HG03469 (cell line): ENCODE results near the gene CITED4.

Experiments
- ATAC-seq: cut with Tn5 transposase; IDR thresholded peaks from one replicate; pipeline ENCODE4 v1.9.1; 2021; ENCODE audit warnings: mild to moderate bottlenecking, moderate library complexity, moderate number of reproducible peaks; ENCODE audit not compliant: unreplicated experiment

Gene CITED4

GRCh38 chr1:40887012-40887378, 24.8 kb upstream of the CITED4 start:
- ATAC-seq: no peak

- no peak for ATAC-seq
These were observed 24.3 kb upstream of the CITED4 start for GRCh38 chr1:40886318-40887011.

GRCh38 chr1:40884055-40884795, 22.1 kb upstream of the CITED4 start:
- ATAC-seq: no peak

DNA sequence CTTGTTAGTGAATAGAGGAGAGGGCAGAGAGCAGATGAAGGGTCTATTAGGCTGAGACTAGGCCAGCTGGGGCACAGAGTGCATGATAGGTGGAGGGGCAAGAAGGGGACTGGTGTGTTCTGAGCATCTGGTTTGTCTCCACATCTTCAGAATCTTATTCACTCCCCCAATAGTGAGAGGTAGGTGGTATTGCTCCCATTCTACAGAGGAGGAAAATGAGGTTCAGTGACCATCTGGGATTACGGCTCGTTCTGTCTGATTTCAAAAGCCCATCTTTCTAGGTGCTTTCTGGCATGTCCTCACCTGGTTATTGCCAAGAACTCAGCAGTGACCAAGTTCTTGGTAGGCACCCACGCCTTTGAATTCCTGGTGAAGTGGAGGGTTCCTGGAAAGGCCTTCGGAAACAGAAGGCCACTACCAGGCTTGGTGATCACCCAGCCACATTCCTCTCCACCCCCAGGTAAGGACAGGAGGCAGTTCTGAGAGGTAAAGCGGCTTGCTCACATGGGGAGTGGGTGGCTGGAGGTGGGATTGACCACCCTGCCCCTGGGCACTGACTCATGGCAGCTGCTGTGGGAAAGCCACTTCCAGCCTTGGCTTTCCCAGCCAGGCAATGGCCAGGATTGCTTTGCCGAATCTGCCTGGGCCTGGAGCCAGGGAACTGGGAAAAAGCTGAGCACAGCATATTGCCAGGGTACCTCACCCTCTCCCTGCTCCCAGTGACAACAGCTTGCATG, 18.8 kb upstream of the CITED4 start:
- no peak for ATAC-seq

- ATAC-seq: no peak
These were observed 17.5 kb upstream of the CITED4 start for GRCh38 chr1:40879482-40880175.

DNA sequence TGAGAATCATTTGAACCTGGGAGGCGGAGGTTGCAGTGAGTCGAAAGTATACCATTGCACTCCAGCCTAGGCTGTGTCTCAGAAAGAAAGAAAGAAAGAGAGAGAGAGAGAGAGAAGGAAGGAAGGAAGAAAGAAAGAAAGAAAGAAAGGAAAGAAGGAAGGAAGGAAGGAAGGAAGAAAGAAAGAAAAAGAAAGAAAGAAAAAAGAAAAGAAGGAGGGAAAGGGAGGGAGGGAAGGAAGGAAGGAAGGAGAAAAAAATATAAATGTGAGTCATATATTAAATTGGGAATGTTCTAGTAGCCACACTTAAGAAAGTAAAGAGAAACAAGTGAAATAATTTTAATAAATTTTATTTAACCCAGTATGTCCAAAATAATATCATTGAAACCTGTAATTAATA, 16.7 kb upstream of the CITED4 start:
- ATAC-seq: no peak

DNA sequence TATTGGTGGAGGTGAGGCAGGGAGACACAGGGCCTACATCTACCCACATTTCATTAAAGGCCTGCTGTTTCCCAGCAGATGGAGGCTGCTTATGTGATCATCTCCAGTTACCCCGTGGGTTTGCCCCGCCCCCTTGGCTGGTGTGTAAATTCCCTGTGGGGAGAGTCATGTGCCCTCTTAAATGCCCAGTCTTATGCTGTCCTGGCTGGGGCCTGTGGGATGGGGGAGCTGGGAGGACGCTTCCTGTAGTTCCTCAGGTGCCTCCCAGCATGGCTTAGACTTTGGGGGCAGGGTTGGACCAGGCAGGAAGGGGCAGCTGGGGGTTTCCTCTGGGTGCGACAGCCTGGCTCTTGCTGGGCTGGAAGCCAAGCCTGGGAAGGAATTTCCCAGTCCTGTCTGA, 15.5 kb upstream of the CITED4 start:
- no peak for ATAC-seq

GRCh38 chr1:40876891-40877290, 14.7 kb upstream of the CITED4 start:
- ATAC-seq: no peak

DNA sequence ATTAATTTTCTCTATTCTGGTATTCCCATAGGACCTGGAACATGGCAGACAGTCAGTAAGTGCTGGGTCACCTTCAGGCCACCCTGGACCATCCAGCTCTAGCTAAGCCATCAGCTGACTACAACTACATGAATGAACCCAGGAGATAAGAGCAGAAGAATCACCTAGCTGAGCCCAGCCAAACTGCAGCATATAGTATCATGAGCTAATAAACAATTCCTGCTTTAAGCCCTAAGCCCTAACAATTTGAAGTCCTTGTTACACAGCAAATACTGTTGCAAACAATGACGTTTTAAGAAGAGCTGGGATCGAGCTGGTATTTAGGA, 14.2 kb upstream of the CITED4 start:
- ATAC-seq: no peak

DNA sequence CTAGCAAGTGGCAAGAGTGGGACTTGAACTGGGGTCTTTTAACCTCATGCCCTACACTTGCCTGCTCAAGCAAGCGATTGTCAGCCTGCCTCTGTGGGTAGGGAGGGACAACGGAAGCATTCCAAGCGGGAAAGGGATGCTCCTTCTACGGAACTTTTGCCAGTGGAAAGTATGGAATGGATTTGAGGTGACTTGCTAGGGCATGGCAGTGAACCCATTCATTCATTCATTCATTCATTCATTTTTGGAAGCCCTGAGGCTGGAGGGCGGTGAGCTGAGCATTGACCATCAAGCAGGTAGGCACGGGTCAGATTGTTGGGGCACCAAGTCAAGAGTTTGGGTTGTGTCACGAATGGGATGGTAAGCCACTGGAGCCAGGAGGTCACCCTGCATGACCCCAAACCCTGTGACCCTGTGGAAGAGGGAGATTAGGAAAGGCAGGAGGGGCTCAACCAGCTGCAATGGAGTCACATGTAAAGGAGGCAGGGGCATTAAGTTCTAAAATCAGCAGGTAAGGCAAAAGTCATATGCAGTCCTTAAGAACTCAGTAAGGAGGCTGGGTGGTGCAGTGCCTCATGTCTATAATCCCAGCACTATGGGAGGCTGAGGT, 11.8 kb upstream of the CITED4 start:
- ATAC-seq: no peak

DNA sequence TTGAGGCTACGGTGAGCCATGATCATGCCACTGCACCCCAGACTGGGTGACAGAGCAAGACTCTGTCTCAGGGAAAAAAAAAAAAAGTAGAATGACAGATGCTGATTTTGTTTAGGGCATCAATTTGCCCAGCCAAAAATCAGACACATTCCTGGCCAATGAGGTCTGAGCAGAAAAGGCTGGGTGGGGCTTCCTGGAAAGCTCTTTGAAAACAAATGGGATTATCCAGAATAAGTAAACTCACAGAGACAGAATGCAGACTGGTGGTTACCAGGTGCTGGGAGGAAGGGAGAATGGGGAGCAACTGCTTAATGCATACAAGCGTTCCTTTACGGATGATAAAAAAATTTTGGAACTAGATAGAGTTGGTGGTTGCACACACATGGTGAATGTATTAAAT, 10.1 kb upstream of the CITED4 start:
- no peak for ATAC-seq

DNA sequence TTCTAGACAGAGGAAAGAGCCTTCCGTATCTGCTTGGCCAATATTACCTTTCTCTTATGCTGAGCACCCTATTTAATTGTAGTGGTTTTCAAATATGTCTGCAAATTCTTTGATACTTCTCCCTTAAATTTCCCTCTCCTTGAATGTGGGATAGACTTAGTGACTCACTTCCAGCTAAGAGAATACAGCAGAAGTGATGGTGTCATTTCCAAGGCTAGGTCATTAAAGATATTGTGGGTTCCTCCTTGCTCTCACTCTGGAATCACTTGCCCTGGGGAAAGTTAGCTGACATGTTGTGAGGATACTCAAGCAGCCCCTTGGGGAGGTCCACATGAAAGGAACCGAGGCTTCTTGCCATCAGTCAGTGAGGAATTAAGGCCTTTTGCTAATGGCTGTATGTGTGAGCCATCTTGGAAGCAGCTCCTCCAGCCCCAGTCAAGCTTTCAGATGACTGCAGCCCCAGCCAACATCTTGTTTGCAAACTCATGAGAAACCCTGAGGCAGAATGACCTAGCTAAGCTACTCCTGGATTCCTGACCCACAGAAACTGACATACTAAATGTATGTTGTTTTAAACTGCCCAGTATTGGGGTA, 8.1 kb upstream of the CITED4 start:
- no peak for ATAC-seq

- no peak for ATAC-seq
These were observed 6.0 kb upstream of the CITED4 start for GRCh38 chr1:40868051-40868723.

GRCh38 chr1:40861224-40862003, 749 bp downstream of the CITED4 start:
- ATAC-seq: no peak

- ATAC-seq: no peak
These were observed 1.4 kb downstream of the CITED4 start for GRCh38 chr1:40860706-40861223.

DNA sequence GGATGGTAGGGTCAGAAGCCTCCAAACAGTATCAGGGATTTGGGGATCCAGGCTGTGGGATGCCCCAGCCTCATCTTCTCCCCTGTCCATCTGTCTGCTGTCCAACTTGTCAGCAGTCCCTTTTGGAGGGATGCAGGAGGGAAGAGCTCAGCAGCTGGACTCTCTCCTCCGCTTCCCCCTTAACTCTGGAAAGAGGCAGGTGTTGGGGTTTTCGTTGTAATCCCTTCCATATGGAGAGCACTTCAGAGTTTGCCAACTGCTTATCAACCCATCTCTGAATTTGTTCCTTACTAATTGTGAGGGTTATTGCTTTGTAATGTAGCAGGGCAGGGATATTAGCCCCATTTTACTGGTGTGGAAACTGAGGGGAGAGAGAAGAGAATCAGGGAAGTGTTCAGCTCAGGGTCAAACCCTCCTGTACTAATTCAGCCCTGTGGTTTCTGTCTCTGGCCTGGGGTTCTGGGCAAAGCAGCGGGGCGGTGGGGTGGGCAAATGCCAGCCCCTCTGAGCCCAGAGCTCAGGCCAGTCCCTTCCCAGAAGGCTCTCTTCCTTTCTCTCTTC, 3.2 kb downstream of the CITED4 start:
- no peak for ATAC-seq

- ATAC-seq: no peak
These were observed 4.4 kb downstream of the CITED4 start for GRCh38 chr1:40857737-40858136.

GRCh38 chr1:40856656-40857302, 5.4 kb downstream of the CITED4 start:
- ATAC-seq: no peak
